ENCODE data around the gene PBX2.

GRCh38 chr6:32168807-32169591, 21.0 kb downstream of the PBX2 start:
- TF ChIP-seq SMAD3 (CRISPR knock-in tag; IDR thresholded peaks at IDR 0.05; ENCODE audit: borderline replicate concordance) (no peak), E2F1 (CRISPR knock-in tag; IDR thresholded peaks at IDR 0.05) (no peak), CREB1 (CRISPR knock-in tag; IDR thresholded peaks at IDR 0.05) (no peak), ARID4B (CRISPR knock-in tag; IDR thresholded peaks at IDR 0.05; ENCODE audit: borderline replicate concordance) (no peak), ZNF138 (CRISPR knock-in tag; conservative IDR thresholded peaks at IDR 0.05) (no peak), ATF3 (CRISPR knock-in tag; conservative IDR thresholded peaks at IDR 0.05) (no peak), NFATC4 (CRISPR knock-in tag; IDR thresholded peaks at IDR 0.05) (no peak), USF2 (CRISPR knock-in tag; IDR thresholded peaks at IDR 0.05) (no peak), TEAD4 (CRISPR knock-in tag; IDR thresholded peaks at IDR 0.05) (no peak), USF1 (CRISPR knock-in tag; IDR thresholded peaks at IDR 0.05) (no peak), TEAD1 (CRISPR knock-in tag; IDR thresholded peaks at IDR 0.05) (no peak)
- TF ChIP-seq, protein P1, sequence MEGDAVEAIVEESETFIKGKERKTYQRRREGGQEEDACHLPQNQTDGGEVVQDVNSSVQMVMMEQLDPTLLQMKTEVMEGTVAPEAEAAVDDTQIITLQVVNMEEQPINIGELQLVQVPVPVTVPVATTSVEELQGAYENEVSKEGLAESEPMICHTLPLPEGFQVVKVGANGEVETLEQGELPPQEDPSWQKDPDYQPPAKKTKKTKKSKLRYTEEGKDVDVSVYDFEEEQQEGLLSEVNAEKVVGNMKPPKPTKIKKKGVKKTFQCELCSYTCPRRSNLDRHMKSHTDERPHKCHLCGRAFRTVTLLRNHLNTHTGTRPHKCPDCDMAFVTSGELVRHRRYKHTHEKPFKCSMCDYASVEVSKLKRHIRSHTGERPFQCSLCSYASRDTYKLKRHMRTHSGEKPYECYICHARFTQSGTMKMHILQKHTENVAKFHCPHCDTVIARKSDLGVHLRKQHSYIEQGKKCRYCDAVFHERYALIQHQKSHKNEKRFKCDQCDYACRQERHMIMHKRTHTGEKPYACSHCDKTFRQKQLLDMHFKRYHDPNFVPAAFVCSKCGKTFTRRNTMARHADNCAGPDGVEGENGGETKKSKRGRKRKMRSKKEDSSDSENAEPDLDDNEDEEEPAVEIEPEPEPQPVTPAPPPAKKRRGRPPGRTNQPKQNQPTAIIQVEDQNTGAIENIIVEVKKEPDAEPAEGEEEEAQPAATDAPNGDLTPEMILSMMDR (IDR thresholded peaks at IDR 0.05), result no peak
- TF ChIP-seq, protein P2, sequence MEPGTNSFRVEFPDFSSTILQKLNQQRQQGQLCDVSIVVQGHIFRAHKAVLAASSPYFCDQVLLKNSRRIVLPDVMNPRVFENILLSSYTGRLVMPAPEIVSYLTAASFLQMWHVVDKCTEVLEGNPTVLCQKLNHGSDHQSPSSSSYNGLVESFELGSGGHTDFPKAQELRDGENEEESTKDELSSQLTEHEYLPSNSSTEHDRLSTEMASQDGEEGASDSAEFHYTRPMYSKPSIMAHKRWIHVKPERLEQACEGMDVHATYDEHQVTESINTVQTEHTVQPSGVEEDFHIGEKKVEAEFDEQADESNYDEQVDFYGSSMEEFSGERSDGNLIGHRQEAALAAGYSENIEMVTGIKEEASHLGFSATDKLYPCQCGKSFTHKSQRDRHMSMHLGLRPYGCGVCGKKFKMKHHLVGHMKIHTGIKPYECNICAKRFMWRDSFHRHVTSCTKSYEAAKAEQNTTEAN (CRISPR knock-in tag; IDR thresholded peaks at IDR 0.05), result no peak
